Colonic mucosa (tissue), 4 donors: ENCODE results near the gene RNF223. TPM values are rescaled to one million over a fixed set of nuclear protein-coding genes. Genes with fewer than 3 reads are reported as not detected.
A peak's percentile ranks its signal among the peaks of the same experiment; 100 is the strongest.

Experiments
- DNase-seq: peaks from one replicate; pipeline ENCODE4 v3.0.0-alpha.2; 2020
- H3K27ac ChIP-seq: fragments of 200-600 bp; one replicate; pipeline ENCODE4 v1.8.0; 2021
- H3K27me3 ChIP-seq: fragments of 200-600 bp; one replicate; pipeline ENCODE4 v1.8.0; 2021
- H3K36me3 ChIP-seq: fragments of 200-600 bp; one replicate; pipeline ENCODE4 v1.8.0; 2021
- H3K4me1 ChIP-seq: fragments of 200-600 bp; one replicate; pipeline ENCODE4 v1.8.0; 2021; ENCODE audit warnings: mild to moderate bottlenecking
- H3K4me3 ChIP-seq: fragments of 200-600 bp; one replicate; pipeline ENCODE4 v1.8.0; 2021
- H3K9ac ChIP-seq, 2 donors: one replicate each; pipeline ENCODE4 v1.7.0; 2013; ENCODE audit warnings: control low read depth in 2 of 2, low read depth in 2 of 2, low read length in 2 of 2
- H3K9me3 ChIP-seq: fragments of 200-600 bp; one replicate; pipeline ENCODE4 v1.8.0; 2021
- intact Hi-C: fragments of 100-400 bp; cut with DNase I; formaldehyde crosslinking; loops from one replicate; pipeline ENCODE4 v1.14.1; 2022
- total RNA-seq, 2 donors: library from RNA; stranded (reverse); fragmentation: NEBNext Ultra II Directional in 1 of 2; extraction: Animal tissue kit (Norgen Biotek cat#: 25700) in 1 of 2; gene quantifications; one replicate each; pipeline ENCODE4 v1.2.1, GENCODE V29; 2021
- TF ChIP-seq, protein P1 (sequence below): fragments of 200-600 bp; IDR thresholded peaks from one replicate; pipeline ENCODE4 v1.8.0; 2022; ENCODE audit warnings: antibody characterized with exemption, mild to moderate bottlenecking
- donor health status: healthy.
- donor health status: DM: no; HTN: no; CAD: no.
- donor health status: DM: no; HTN: no; CAD: no.

RNF223 gene
- total RNA-seq, 2 donors from 2014 or later, result 5.1 to 5.7 TPM

DNA sequence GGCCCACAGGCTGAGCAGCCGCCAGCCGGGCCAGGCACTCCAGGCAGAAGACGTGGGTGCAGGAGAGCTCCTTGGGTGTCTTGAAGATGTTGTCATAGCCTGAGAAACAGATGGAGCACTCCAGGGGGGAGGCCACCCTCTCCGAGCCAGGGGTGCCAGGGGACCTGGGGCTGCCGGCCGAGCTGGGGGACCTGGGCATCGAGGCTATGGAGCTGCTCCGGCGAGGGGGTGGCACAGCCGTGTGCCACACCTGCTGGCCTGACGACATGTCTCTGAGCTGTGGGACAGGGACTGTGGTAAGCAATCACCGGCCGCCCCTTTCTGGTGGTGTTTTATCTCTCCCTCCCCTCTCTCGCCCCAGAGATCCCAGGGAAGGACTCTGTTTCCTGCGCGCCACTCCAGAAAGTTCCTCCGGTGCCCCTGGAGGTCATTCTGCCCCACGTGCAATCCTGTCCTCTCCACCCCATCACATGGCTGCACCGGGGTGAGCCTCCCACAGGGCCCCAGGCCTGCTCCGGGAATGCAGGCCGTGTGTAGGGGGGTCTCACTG lies 1.7 kb downstream of the RNF223 start:
- H3K27ac ChIP-seq, result no peak overlapping the region
- intact Hi-C loops, result no loop called here
- no peak overlapping the region for H3K4me3 ChIP-seq
- TF ChIP-seq, protein P1, sequence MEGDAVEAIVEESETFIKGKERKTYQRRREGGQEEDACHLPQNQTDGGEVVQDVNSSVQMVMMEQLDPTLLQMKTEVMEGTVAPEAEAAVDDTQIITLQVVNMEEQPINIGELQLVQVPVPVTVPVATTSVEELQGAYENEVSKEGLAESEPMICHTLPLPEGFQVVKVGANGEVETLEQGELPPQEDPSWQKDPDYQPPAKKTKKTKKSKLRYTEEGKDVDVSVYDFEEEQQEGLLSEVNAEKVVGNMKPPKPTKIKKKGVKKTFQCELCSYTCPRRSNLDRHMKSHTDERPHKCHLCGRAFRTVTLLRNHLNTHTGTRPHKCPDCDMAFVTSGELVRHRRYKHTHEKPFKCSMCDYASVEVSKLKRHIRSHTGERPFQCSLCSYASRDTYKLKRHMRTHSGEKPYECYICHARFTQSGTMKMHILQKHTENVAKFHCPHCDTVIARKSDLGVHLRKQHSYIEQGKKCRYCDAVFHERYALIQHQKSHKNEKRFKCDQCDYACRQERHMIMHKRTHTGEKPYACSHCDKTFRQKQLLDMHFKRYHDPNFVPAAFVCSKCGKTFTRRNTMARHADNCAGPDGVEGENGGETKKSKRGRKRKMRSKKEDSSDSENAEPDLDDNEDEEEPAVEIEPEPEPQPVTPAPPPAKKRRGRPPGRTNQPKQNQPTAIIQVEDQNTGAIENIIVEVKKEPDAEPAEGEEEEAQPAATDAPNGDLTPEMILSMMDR, result no peak
- H3K27me3 ChIP-seq, result peaks cover 4% of the 10 kb centered on the region
- H3K4me1 ChIP-seq, result peaks cover 5% of the 10 kb centered on the region
- H3K9ac ChIP-seq, result peak overlapping the region in 1 of 2 donors; percentile 26
- no peaks in the 10 kb centered on the region for H3K36me3 ChIP-seq
- H3K9me3 ChIP-seq, result no peaks in the 10 kb centered on the region
- DNase-seq, result no peak

DNA sequence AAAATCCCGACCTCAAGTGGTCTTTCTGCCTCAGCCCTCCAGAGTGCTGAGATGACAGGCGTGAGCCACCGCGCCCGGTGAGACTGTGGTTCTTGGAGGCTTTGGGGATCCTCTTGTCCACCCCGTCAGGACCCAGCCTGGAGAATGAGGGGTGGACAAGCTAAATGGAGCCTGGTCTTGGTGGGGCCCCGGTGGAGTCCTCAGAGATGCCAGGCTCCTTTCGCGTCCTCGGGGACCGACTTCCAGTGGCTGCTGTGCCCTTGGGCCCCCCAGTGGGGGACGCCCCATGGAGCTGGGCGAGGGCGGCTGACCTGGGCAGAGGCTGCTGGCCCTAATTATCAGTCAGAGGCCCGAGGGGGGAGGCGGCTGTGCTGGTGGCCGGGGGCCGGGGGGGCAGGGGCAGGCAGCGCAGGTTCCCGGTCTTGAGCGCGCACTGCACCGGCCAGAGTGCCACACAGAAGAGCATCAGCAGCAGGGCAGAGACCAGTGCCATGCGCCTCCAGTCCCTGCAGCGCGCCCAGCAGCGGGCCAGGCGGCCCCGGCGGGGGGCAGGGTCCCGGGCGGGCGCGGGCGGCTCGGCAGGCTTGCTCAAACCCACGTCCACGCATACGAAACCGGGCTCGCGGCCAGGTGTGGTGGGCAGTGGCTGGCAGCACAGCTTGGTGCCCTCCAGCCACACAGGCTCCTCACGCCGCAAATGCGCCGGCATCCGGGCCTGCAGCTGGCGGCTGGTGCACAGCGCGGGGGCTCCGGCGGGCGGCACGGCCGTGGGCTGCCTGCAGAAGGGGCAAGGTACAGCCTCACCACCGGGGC lies 2.4 kb downstream of the RNF223 start:
- no peak for DNase-seq

DNA sequence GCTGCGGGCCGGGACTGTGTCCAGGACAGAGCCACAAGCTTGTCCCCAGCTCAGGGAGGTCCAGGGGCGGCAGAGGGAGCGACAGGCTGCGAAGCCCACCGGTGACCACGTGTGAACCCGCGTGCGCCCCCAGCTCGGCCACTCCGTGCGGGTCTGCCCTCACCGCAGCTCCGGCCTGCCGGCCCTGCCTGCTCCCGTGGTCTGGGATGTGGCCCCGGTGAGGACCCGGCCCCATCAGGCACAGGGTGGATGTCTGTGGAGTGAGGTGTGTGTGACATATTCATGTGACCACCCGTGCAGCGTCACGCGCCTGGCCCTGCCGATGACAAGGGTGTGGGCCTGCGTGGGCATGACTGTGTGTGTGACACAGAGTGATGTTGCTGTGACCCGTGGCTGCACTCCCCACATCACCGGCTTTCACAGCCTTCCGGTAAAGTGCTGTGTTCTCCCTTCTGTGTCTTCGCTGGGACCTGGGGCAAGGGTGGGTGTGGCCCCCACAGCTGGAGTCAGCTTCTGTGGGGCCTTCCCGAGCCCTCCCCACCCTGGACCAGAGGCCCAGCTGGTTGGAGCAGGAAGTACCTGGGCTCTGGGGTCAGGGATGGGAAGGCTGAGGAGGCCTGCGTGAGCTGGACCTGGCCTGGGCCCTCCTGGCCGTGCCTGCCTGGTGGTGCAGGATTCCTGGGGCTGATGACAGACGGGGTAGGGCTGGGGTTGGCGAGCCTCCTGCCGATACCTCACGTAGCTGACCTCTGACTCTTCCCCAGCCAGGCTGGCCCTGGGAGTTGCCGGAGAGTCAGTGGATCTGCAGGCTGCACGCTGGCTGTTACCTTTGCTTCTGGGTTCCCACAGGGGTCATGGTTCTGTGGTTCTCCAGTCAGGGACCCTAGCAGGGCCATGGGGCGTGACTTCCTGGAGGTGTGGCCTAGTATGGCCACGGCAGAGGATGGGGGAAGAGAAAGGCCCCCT lies 4.1 kb downstream of the RNF223 start:
- peaks cover 5% of the 10 kb centered on the region for H3K4me1 ChIP-seq
- intact Hi-C loops, result no loop called here
- peak overlapping the region; percentile 38 for H3K4me3 ChIP-seq
- peaks cover 4% of the 10 kb centered on the region for H3K27me3 ChIP-seq
- no peaks in the 10 kb centered on the region for H3K36me3 ChIP-seq
- no peaks in the 10 kb centered on the region for H3K9me3 ChIP-seq
- no peak for DNase-seq
- H3K27ac ChIP-seq, result no peak overlapping the region
- H3K9ac ChIP-seq, result peak overlapping the region in 1 of 2 donors; percentile 24
- TF ChIP-seq, protein P1, result no peak

More for the DNA sequence above, 2.4 kb downstream of the RNF223 start:
- Histone ChIP-seq H3K9me3 (no peaks in the 10 kb centered on the region), H3K9ac (no peak overlapping the region), H3K4me3 (no peak overlapping the region), H3K36me3 (no peaks in the 10 kb centered on the region), H3K4me1 (peaks cover 5% of the 10 kb centered on the region), H3K27me3 (peaks cover 4% of the 10 kb centered on the region), H3K27ac (no peak overlapping the region)
- intact Hi-C loops, result no loop called here
- TF ChIP-seq, protein P1, result no peak

DNA sequence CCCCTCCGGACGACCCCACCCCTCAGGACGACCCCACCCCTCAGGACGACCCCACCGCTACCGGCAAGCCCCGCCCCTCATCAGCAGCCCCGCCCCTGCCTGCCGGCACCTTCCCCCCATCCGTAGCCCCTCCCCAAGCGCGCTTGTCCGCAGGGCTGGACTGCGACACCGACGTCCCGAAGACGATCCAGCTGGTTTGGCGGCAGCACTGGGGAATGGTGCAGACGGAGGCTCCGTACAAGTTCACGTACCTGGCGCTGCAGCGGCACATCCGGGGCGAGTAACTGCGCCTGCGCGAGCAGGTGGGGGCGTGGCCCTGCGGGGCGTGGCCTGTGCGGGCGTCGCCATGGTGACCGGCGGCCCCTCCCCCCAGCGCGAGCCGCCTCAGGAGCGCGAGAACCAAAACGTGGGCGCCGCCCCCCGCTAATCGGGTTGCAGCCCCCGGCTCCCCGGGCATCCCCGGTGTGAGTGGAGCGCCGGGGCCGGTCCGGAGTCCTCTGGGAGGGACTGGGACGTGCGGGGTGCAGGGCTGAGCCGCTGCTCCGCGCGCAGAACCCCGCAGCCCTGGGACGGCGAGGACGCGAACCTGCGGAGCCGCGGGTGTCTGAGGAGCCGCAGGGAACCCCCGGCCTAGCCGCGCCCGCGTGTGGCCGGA lies 4.9 kb downstream of the RNF223 start:
- peak overlapping the region; percentile 38 for H3K4me3 ChIP-seq
- peak; percentile 90 for DNase-seq
- no peaks in the 10 kb centered on the region for H3K9me3 ChIP-seq
- H3K27me3 ChIP-seq, result peaks cover 6% of the 10 kb centered on the region
- TF ChIP-seq, protein P1, result no peak
- peak overlapping the region; percentile 67 for H3K27ac ChIP-seq
- intact Hi-C loops, result no loop called here
- H3K9ac ChIP-seq, result peak overlapping the region in 1 of 2 donors; percentile 54
- H3K36me3 ChIP-seq, result no peaks in the 10 kb centered on the region
- peaks cover 2% of the 10 kb centered on the region for H3K4me1 ChIP-seq
